SK-N-SH treated with all-trans-retinoic acid at 6 μM for 48 hours (cell line): Measurements from ENCODE around the gene CBY3.

Experiments used
- ATAC-seq: fragments of 200-7000 bp; cut with Tn5 transposase; 3 replicates; pipeline ENCODE4 v1.9.1; 2020; ENCODE audit warnings: mild to moderate bottlenecking, moderate library complexity
- ARNTL ChIP-seq: fragments of 450-650 bp; formaldehyde crosslinking; IDR thresholded peaks from 2 replicates; pipeline ENCODE4 v1.5.0; 2020; ENCODE audit warnings: low read depth, mild to moderate bottlenecking, moderate library complexity, borderline replicate concordance
- BACH2 ChIP-seq: fragments of 250-450 bp; sonication (Bioruptor Pico); IDR thresholded peaks from 2 replicates; pipeline ENCODE4 v1.9.0; 2021; ENCODE audit warnings: mild to moderate bottlenecking, borderline replicate concordance
- CSDC2 ChIP-seq: fragments of 250-450 bp; sonication (Bioruptor Pico); IDR thresholded peaks from 2 replicates; pipeline ENCODE4 v1.5.0; 2020; ENCODE audit warnings: mild to moderate bottlenecking, moderate library complexity
- ESRRG ChIP-seq: fragments of 250-450 bp; sonication (Bioruptor Pico); IDR thresholded peaks from 2 replicates; pipeline ENCODE4 v1.6.1; 2021; ENCODE audit warnings: mild to moderate bottlenecking
- GLIS3 ChIP-seq: fragments of 250-450 bp; sonication (Bioruptor Pico); IDR thresholded peaks from 2 replicates; pipeline ENCODE4 v1.5.0; 2020; ENCODE audit warnings: mild to moderate bottlenecking, moderate library complexity
- OSR1 ChIP-seq: fragments of 250-450 bp; sonication (Bioruptor Pico); IDR thresholded peaks from 2 replicates; pipeline ENCODE4 v1.8.0; 2022; ENCODE audit warnings: moderate library complexity, mild to moderate bottlenecking, inconsistent platforms
- PPARA ChIP-seq: fragments of 250-450 bp; sonication (Bioruptor Pico); IDR thresholded peaks from 2 replicates; pipeline ENCODE4 v1.5.0; 2020; ENCODE audit warnings: mild to moderate bottlenecking, borderline replicate concordance
- SNAI2 ChIP-seq: fragments of 250-450 bp; sonication (Bioruptor Pico); IDR thresholded peaks from 2 replicates; pipeline ENCODE4 v1.5.0; 2020; ENCODE audit warnings: mild to moderate bottlenecking, moderate library complexity
- TOX ChIP-seq: fragments of 250-450 bp; sonication (Bioruptor Pico); IDR thresholded peaks from 2 replicates; pipeline ENCODE4 v1.8.0; 2021; ENCODE audit warnings: mild to moderate bottlenecking, moderate library complexity, borderline replicate concordance
- ZC3H10 ChIP-seq: fragments of 250-450 bp; sonication (Bioruptor Pico); IDR thresholded peaks from 2 replicates; pipeline ENCODE4 v1.5.1; 2021; ENCODE audit warnings: mild to moderate bottlenecking, moderate library complexity
- ZFP3 ChIP-seq: fragments of 250-450 bp; sonication (Bioruptor Pico); IDR thresholded peaks from 2 replicates; pipeline ENCODE4 v1.5.0; 2020; ENCODE audit warnings: mild to moderate bottlenecking, moderate library complexity
- ZFP30 ChIP-seq: fragments of 450-650 bp; formaldehyde crosslinking; IDR thresholded peaks from 2 replicates; pipeline ENCODE4 v1.5.0; 2022; ENCODE audit warnings: mild to moderate bottlenecking, moderate library complexity
- ZNF565 ChIP-seq: fragments of 450-650 bp; formaldehyde crosslinking; conservative IDR thresholded peaks from 2 replicates; pipeline ENCODE4 v1.5.0; 2020; ENCODE audit warnings: low read depth, mild to moderate bottlenecking, moderate library complexity
- ZNF70 ChIP-seq: fragments of 450-650 bp; formaldehyde crosslinking; IDR thresholded peaks from 2 replicates; pipeline ENCODE4 v1.5.0; 2020; ENCODE audit warnings: mild to moderate bottlenecking, moderate library complexity
- ZNF8 ChIP-seq: fragments of 450-650 bp; formaldehyde crosslinking; IDR thresholded peaks from 2 replicates; pipeline ENCODE4 v1.5.0; 2020; ENCODE audit warnings: mild to moderate bottlenecking, moderate library complexity
- TF ChIP-seq, protein P1 (sequence below): fragments of 250-450 bp; sonication (Bioruptor Pico); IDR thresholded peaks from 2 replicates; pipeline ENCODE4 v1.5.0; 2020; ENCODE audit warnings: mild to moderate bottlenecking, moderate library complexity
- TF ChIP-seq, protein P2 (sequence below): fragments of 250-450 bp; sonication (Bioruptor Pico); IDR thresholded peaks from 2 replicates; pipeline ENCODE4 v1.5.1; 2020; ENCODE audit warnings: low read depth, mild to moderate bottlenecking, moderate library complexity
- TF ChIP-seq, protein P3 (sequence below): fragments of 250-450 bp; sonication (Bioruptor Pico); IDR thresholded peaks from 2 replicates; pipeline ENCODE4 v1.8.0; 2021; ENCODE audit warnings: low read depth, mild to moderate bottlenecking, moderate library complexity, borderline replicate concordance
- TF ChIP-seq, protein P4 (sequence below): fragments of 250-450 bp; sonication (Bioruptor Pico); IDR thresholded peaks from 2 replicates; pipeline ENCODE4 v1.5.1; 2021; ENCODE audit warnings: mild to moderate bottlenecking, moderate library complexity
- TF ChIP-seq, protein P5 (sequence below): fragments of 250-450 bp; sonication (Bioruptor Pico); IDR thresholded peaks from 2 replicates; pipeline ENCODE4 v1.8.0; 2020; ENCODE audit warnings: mild to moderate bottlenecking, moderate library complexity, borderline replicate concordance

CBY3 gene

DNA sequence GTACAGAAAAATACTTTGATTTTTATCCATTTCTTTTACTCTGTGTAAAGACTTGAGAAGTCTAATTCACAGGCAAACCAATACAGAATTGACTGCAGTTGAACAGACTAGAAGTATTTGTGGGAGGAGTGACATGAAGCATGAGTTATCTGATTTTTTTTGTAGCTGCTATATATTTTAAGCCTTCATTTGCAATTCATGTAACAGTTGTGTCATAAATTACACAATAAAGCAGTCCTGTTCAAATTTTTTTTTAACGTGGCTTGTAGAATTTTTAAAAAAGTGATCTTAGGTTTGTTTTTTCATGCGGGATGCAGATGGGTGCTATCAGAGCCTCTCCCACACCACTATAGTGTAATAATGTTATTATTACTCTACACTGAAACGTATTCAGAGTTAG is 48.9 kb upstream of the CBY3 start (continued):
- TF ChIP-seq, protein P1, sequence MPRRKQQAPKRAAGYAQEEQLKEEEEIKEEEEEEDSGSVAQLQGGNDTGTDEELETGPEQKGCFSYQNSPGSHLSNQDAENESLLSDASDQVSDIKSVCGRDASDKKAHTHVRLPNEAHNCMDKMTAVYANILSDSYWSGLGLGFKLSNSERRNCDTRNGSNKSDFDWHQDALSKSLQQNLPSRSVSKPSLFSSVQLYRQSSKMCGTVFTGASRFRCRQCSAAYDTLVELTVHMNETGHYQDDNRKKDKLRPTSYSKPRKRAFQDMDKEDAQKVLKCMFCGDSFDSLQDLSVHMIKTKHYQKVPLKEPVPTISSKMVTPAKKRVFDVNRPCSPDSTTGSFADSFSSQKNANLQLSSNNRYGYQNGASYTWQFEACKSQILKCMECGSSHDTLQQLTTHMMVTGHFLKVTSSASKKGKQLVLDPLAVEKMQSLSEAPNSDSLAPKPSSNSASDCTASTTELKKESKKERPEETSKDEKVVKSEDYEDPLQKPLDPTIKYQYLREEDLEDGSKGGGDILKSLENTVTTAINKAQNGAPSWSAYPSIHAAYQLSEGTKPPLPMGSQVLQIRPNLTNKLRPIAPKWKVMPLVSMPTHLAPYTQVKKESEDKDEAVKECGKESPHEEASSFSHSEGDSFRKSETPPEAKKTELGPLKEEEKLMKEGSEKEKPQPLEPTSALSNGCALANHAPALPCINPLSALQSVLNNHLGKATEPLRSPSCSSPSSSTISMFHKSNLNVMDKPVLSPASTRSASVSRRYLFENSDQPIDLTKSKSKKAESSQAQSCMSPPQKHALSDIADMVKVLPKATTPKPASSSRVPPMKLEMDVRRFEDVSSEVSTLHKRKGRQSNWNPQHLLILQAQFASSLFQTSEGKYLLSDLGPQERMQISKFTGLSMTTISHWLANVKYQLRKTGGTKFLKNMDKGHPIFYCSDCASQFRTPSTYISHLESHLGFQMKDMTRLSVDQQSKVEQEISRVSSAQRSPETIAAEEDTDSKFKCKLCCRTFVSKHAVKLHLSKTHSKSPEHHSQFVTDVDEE (CRISPR knock-in tag): no peak

DNA sequence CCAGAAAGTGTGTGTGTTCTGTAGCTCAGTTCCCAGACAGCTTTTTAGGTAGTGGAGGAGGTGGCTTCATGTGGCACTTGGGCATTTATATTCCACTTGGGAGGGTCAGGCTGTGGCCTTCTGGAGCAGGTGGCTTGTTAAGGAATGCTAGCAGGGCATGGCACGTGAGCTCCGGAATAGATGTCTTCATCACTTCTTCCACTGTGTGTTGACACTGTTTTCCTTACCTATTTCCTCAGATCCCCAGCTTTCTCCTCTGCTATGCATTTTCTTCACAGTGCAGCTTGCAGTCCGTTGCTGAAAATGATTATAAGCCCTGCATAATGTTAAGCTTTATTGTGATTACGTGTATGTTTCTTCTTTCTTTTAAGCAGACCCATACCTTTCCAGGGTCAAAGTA is 48.5 kb upstream of the CBY3 start:
- no peak for TF ChIP-seq ARNTL (CRISPR knock-in tag)
- TF ChIP-seq CSDC2 (CRISPR knock-in tag): no peak
- TF ChIP-seq ZFP3 (CRISPR knock-in tag): no peak
- TF ChIP-seq, protein P2, sequence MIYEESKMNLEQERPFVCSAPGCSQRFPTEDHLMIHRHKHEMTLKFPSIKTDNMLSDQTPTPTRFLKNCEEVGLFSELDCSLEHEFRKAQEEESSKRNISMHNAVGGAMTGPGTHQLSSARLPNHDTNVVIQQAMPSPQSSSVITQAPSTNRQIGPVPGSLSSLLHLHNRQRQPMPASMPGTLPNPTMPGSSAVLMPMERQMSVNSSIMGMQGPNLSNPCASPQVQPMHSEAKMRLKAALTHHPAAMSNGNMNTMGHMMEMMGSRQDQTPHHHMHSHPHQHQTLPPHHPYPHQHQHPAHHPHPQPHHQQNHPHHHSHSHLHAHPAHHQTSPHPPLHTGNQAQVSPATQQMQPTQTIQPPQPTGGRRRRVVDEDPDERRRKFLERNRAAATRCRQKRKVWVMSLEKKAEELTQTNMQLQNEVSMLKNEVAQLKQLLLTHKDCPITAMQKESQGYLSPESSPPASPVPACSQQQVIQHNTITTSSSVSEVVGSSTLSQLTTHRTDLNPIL (CRISPR knock-in tag): no peak
- TF ChIP-seq GLIS3: no peak
- TF ChIP-seq ZNF70 (CRISPR knock-in tag): no peak
- no peak for TF ChIP-seq TOX (CRISPR knock-in tag)
- TF ChIP-seq ZC3H10 (CRISPR knock-in tag): no peak
- no peak for ATAC-seq

DNA sequence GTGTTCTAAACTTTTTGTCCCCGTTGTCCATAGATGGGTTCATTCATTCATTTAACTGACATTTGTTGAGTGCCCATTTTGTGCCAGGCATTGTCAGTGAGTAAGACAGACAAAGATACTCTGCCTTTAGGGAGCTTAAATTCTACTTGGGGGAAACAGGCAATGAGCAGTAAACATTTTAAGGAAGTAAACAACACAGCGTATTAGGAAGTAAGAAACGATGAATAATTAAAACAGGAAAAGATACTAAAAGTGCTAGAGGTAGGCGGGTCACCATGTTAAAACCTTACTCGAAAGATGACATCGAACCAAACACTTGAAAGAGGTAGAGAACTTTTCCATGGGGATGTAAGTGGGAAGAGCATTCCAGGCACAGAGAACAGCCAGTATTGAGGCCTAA is 46.3 kb upstream of the CBY3 start:
- no peak for TF ChIP-seq BACH2 (CRISPR knock-in tag)
- TF ChIP-seq, protein P3, sequence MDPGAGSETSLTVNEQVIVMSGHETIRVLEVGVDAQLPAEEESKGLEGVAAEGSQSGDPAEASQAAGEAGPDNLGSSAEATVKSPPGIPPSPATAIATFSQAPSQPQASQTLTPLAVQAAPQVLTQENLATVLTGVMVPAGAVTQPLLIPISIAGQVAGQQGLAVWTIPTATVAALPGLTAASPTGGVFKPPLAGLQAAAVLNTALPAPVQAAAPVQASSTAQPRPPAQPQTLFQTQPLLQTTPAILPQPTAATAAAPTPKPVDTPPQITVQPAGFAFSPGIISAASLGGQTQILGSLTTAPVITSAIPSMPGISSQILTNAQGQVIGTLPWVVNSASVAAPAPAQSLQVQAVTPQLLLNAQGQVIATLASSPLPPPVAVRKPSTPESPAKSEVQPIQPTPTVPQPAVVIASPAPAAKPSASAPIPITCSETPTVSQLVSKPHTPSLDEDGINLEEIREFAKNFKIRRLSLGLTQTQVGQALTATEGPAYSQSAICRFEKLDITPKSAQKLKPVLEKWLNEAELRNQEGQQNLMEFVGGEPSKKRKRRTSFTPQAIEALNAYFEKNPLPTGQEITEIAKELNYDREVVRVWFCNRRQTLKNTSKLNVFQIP (CRISPR knock-in tag): no peak
- no peak for TF ChIP-seq ZNF70 (CRISPR knock-in tag)
- TF ChIP-seq ARNTL (CRISPR knock-in tag): no peak
- TF ChIP-seq, protein P4, sequence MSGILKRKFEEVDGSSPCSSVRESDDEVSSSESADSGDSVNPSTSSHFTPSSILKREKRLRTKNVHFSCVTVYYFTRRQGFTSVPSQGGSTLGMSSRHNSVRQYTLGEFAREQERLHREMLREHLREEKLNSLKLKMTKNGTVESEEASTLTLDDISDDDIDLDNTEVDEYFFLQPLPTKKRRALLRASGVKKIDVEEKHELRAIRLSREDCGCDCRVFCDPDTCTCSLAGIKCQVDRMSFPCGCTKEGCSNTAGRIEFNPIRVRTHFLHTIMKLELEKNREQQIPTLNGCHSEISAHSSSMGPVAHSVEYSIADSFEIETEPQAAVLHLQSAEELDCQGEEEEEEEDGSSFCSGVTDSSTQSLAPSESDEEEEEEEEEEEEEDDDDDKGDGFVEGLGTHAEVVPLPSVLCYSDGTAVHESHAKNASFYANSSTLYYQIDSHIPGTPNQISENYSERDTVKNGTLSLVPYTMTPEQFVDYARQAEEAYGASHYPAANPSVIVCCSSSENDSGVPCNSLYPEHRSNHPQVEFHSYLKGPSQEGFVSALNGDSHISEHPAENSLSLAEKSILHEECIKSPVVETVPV (CRISPR knock-in tag): no peak
- no peak for TF ChIP-seq ZNF565 (CRISPR knock-in tag)
- TF ChIP-seq PPARA: no peak
- TF ChIP-seq GLIS3: no peak
- no peak for TF ChIP-seq OSR1 (CRISPR knock-in tag)
- no peak for TF ChIP-seq ZFP3 (CRISPR knock-in tag)
- TF ChIP-seq, protein P2 (CRISPR knock-in tag): no peak
- no peak for TF ChIP-seq SNAI2 (CRISPR knock-in tag)
- no peak for TF ChIP-seq ESRRG
- no peak for TF ChIP-seq TOX (CRISPR knock-in tag)
- no peak for TF ChIP-seq ZC3H10 (CRISPR knock-in tag)
- TF ChIP-seq ZNF8 (CRISPR knock-in tag): no peak
- TF ChIP-seq, protein P1 (CRISPR knock-in tag): no peak
- TF ChIP-seq, protein P5, sequence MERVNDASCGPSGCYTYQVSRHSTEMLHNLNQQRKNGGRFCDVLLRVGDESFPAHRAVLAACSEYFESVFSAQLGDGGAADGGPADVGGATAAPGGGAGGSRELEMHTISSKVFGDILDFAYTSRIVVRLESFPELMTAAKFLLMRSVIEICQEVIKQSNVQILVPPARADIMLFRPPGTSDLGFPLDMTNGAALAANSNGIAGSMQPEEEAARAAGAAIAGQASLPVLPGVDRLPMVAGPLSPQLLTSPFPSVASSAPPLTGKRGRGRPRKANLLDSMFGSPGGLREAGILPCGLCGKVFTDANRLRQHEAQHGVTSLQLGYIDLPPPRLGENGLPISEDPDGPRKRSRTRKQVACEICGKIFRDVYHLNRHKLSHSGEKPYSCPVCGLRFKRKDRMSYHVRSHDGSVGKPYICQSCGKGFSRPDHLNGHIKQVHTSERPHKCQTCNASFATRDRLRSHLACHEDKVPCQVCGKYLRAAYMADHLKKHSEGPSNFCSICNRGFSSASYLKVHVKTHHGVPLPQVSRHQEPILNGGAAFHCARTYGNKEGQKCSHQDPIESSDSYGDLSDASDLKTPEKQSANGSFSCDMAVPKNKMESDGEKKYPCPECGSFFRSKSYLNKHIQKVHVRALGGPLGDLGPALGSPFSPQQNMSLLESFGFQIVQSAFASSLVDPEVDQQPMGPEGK (CRISPR knock-in tag): no peak
- TF ChIP-seq CSDC2 (CRISPR knock-in tag): no peak
- no peak for TF ChIP-seq ZFP30
- no peak for ATAC-seq
